ENCODE data around the gene HPX.

- no peak for TF ChIP-seq CTCF (IDR thresholded peaks at IDR 0.05)
- no peak for TF ChIP-seq POLR2A (IDR thresholded peaks at IDR 0.05)
These were observed 17.7 kb upstream of the HPX start for GRCh38 chr11:6458352-6459098.

All from adrenal gland (tissue), 5 donors.